ENCODE results near the gene CEP57L1.
"Not testable (repeated sequence)": the region's sequence is repeated elsewhere in the genome, so short reads cannot be mapped to it uniquely, and the experiment has no call there.

Gene CEP57L1

DNA sequence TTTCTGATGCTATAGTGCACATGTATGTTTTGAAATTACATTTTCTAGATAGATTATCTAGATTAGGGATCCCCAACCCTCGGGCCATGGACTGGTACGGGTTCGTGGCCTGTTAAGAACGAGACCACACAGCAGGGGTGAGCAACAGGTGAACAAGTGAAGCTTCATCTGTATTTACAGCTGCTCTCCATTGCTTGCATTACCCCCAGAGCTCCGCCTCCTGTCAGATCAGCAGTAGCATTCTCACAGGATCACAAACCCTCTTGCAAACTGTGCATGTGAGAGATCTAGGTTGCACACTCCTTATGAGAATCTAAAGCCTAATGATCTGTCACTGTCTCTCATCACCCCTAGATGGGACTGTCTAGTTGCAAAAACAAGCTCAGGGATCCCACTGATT lies 10.4 kb downstream of the CEP57L1 start:
- no peak for DNase-seq (ENCODE audit: low spot score)

DNA sequence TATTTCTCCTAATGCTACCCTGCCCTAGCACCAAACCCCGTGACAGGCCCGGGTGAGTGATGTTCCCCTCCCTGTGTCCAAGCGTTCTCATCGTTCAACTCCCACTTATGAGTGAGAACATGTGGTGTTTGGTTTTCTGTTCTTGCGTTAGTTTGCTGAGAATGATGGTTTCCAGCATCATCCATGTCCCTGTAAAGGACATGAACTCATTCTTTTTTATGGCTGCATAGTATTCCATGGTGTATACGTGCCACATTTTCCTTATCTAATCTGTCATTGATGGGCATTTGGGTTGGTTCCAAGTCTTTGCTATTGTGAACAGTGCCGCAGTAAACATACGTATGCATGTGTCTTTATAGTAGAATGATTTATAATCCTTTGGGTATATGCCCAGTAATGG lies 14.4 kb downstream of the CEP57L1 start:
- DNase-seq (ENCODE audit: low spot score) = not testable (repeated sequence)

DNA sequence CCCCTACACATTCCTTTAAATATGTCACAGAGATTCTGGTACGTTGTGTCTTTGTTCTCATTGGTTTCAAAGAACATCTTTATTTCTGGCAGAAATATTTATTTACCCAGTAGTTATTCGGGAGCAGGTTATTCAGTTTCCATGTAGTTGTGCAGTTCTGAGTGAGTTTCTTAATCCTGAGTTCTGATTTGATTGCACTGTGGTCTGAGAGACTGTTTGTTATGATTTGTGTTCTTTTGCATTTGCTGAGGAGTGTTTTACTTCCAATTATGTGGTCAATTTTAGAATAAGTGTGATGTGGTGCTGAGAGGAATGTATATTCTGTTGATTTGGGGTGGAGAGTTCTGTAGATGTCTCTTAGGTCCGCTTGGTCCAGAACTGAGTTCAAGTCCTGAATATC lies 17.4 kb downstream of the CEP57L1 start:
- not testable (repeated sequence) for DNase-seq (ENCODE audit: low spot score)

- no peak for DNase-seq (ENCODE audit: low spot score)
These were observed 22.2 kb downstream of the CEP57L1 start for GRCh38 chr6:109117346-109118035.

- peak; percentile 32 for DNase-seq (ENCODE audit: low spot score)
These were observed 23.0 kb downstream of the CEP57L1 start for GRCh38 chr6:109118337-109118736.

GRCh38 chr6:109118871-109119354 lies 23.6 kb downstream of the CEP57L1 start:
- DNase-seq (ENCODE audit: low spot score) = no peak

DNA sequence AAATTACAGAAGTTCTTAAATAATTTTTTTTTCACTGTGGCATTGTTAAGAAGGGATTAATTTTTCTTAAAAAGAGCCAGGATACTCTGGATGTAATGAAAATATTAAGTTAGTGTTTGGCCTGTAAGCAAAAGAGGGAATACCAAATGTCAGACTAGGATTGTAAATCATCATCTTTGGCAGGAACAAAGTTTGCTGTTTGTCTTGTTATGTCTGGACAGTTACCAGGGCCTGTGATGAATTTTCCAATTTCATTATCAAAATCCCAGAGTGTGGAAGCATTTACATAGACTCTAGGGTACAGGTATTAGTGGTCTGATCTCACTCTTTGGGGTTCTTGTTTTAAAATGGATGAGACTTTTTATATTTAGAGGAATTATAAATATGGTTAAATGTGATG lies 26.1 kb downstream of the CEP57L1 start:
- peak; percentile 26 for DNase-seq (ENCODE audit: low spot score)

GRCh38 chr6:109124219-109124618 lies 28.9 kb downstream of the CEP57L1 start:
- DNase-seq (ENCODE audit: low spot score) = no peak

- DNase-seq (ENCODE audit: low spot score) = no peak
These were observed 30.2 kb downstream of the CEP57L1 start for GRCh38 chr6:109125504-109125903.

DNA sequence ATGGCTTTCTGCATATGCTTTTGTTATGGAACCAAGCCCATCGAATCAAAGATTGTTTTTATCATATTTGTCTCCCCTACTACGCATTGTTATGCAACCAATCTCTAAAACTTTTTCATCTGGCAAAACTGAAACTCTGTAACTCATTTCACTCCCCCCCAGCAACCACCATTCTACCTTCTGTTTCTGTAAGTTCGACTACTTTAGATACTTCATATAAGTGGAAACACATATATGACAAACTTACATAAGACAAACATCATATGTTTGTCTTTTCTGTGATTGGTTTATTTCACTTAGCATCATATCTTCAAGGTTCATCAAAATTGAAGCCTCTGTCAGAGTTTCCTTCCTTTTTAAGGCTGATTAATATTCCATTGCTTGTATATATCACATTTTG lies 34.8 kb downstream of the CEP57L1 start:
- DNase-seq (ENCODE audit: low spot score) = no peak

GRCh38 chr6:109135600-109135999 lies 40.3 kb downstream of the CEP57L1 start:
- not testable (repeated sequence) for DNase-seq (ENCODE audit: low spot score)

DNA sequence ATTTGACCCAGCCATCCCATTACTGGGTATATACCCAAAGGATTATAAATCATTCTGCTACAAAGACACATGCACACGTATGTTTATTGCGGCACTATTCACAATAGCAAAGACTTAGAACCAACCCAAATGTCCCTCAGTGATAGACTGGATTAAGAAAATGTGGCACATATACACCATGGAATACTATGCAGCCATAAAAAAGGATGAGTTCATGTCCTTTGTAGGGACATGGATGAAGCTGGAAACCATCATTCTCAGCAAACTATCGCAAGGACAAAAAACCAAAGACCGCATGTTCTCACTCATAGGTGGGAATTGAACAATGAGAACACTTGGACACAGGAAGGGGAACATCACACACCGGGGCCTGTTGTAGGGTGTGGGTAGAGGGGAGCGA lies 40.7 kb downstream of the CEP57L1 start:
- DNase-seq (ENCODE audit: low spot score) = not testable (repeated sequence)

- DNase-seq (ENCODE audit: low spot score) = not testable (repeated sequence)
These were observed 41.2 kb downstream of the CEP57L1 start for GRCh38 chr6:109136530-109136929.

DNA sequence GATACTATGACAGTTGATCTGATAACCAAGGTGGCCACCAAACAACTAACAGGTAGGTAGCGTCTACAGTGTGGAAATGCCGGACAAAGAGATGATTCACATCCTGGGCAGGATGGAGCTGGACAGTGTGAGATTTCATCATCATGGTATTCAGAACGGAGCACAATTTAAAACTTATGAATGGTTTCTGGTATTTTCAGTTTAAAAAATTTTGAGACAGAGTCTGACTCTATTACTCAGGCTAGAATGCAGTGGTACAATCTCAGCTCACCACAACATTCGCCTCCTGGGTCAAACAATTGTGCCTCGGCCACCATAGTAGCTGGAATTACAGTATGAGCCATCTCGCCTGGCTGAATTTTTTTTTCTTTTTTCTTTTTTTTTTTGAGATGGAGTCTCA lies 43.8 kb downstream of the CEP57L1 start:
- DNase-seq (ENCODE audit: low spot score) = no peak

GRCh38 chr6:109142067-109142466 lies 46.8 kb downstream of the CEP57L1 start:
- DNase-seq (ENCODE audit: low spot score) = not testable (repeated sequence)

DNA sequence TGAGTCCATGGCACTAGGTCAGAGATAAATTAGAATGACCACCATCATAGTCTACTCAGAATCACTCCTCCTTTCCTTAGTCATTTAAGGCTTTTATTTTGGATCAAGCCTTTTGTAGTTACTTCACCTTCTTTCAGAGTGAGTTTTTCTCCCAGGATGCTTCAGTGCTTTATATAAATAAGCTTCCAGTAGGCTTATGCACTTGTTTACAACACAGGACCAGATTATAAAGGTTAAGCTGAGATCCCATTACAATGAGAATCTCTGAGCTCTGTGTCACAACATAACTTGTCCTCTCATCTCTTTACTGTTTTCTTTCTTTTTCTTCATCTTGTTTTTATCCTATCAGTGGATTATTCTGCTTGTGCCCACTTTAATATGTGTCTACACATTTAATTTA lies 47.9 kb downstream of the CEP57L1 start:
- DNase-seq (ENCODE audit: low spot score) = no peak

DNA sequence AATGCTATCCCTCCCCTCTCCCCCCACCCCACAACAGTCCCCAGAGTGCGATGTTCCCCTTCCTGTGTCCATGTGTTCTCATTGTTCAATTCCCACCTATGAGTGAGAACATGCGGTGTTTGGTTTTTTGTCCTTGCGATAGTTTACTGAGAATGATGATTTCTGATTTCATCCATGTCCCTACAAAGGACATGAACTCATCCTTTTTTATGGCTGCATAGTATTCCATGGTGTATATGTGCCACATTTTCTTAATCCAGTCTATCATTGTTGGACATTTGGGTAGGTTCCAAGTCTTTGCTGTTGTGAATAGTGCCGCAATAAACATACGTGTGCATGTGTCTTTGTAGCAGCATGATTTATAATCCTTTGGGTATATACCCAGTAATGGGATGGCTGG lies 52.9 kb downstream of the CEP57L1 start:
- not testable (repeated sequence) for DNase-seq (ENCODE audit: low spot score)

- DNase-seq (ENCODE audit: low spot score) = not testable (repeated sequence)
These were observed 53.4 kb downstream of the CEP57L1 start for GRCh38 chr6:109148716-109149115.

- DNase-seq (ENCODE audit: low spot score) = no peak
These were observed 58.4 kb downstream of the CEP57L1 start for GRCh38 chr6:109153752-109154151.

- no peak for DNase-seq (ENCODE audit: low spot score)
These were observed 69.0 kb downstream of the CEP57L1 start for GRCh38 chr6:109164331-109164730.

DNA sequence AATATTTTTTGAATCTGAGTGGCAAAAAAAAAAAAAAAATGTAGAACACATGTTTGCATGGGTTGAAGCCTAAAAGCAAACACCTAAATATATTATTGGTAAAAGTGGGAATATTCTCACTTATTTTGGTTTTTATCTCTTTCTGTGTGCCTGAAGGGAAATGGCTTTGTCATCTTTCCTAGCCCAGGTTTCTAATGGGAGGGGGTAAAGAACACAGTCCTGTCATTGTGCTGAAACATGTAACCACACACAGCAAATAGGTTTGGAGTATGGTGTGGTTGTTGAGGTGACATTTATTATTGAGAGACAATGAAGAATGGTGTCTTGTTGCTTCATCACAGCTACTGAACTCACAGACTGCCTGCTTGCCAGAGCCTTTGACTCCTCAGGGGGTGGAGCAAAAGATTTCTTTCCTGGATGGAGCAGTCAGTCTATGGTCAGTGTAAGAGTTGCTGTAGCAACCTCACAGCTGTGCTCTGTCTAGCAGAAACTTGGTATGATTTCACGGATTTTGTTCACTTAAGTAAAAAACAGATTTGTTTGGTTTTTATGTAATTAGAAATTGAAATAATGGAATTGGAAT lies 70.2 kb downstream of the CEP57L1 start:
- no peak for DNase-seq (ENCODE audit: low spot score)

DNA sequence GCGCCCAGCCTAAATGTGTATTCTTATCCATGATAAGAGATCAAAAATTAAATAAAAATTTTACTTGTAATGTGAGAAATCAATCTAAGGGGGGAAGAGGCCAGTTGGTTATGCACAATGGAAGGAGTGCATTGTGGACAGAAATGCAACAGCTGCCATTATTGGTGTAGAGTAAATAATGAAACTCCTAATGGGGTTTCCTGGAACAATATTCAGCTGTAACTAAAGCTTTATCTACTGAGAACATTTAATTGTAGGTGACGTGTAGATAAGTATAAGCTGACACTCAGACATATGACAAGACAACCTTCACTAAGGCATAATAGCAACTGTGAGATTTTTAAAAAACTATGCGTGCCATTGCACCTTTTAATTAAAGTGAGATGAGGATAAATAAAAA lies 71.4 kb downstream of the CEP57L1 start:
- DNase-seq (ENCODE audit: low spot score) = no peak

GRCh38 chr6:109167562-109167961 lies 72.3 kb downstream of the CEP57L1 start:
- DNase-seq (ENCODE audit: low spot score) = no peak

Data from SK-N-DZ (cell line).